ENCODE measurements around the gene KNOP1.

The KNOP1 gene, protein sequence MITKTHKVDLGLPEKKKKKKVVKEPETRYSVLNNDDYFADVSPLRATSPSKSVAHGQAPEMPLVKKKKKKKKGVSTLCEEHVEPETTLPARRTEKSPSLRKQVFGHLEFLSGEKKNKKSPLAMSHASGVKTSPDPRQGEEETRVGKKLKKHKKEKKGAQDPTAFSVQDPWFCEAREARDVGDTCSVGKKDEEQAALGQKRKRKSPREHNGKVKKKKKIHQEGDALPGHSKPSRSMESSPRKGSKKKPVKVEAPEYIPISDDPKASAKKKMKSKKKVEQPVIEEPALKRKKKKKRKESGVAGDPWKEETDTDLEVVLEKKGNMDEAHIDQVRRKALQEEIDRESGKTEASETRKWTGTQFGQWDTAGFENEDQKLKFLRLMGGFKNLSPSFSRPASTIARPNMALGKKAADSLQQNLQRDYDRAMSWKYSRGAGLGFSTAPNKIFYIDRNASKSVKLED

DNA sequence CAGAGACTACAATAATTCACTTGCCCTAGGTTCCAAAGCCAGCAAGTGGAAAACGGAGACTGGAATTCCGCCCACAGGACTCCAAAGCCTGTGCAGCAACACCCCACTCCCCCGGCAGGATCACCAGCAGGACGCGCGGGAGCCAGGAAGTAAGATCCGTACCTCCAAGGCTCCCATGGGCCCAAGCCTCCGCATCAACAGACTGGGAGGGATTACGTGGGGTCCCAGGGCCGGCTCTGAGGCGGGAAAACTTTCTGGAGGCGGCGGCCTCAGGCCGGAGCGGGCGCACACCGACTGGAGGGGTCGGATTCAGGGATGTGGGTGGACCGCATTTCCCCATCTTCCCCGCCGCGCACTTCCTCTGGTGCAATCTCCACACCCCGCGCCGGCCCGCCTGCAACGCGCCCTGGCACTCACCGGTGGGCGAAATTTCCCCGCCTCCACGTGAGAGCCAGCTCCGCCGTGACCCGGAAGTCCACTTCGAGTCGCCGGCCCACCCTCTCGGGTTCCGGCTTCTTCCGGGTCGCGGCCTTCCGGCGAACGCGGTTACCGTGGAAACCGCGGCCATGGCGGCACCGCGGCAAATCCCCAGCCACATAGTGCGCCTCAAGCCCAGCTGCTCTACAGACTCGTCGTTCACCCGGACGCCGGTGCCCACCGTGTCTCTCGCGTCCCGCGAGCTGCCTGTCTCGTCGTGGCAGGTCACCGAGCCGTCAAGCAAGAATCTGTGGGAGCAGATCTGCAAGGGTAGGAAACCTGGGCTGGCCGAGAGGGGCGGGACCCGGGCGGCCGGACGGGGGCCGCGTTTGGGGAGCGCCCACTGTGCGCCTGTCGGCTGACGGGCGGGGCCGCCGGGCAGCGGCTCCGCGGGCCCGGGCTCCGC lies at the start of gene KNOP1, which contains the start of gene IQCK:
KNOP1 (minus strand) TSS at position 487 of the 883 bp plus-strand sequence. CDS start 3,192 bp downstream, outside the sequence.
IQCK (plus strand) TSS at position 531 of the 883 bp plus-strand sequence; CDS start at position 567, 36 bp downstream.
- peak; percentile 90 for DNase-seq

DNA sequence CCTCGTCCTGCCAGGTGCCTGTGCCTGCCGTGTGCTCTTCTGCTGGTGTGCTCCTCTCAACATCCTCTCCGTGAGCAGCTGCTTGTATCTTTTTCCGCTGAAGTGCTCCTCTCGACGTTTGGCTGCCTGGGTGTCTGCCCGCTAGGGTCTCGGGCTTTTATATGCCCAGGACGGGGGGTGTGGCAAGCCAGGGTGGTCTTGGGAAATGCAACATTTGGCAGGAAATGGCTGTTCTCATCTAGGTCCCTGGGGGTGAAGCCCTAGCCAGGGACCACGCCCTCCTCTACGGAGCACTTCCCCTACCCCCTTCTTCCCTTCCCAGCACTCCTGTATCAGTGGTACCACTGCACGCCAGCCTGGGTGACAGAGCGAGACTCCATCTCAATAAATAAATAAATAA lies 49.5 kb upstream of the KNOP1 start:
- DNase-seq, result no peak

DNA sequence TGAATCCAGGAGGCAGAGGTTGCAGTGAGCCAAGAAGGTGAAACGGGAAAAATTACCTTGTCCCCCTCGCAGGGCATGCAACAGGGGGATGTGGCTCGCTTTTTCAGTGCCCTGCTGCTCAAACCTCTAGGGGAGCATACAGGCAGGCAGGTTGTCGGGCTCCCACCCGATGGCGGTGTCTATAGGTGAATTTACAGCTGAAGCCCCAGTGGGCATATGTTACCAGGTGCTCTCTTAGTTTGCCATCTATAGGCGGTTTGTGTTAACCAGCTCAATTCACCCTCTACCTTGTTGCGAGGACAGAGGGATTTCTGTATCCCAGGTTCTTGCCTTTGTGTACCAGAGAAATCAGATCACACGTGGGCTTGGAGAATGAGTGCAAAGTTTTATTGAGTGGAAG lies 49.0 kb upstream of the KNOP1 start:
- no peak for DNase-seq

DNA sequence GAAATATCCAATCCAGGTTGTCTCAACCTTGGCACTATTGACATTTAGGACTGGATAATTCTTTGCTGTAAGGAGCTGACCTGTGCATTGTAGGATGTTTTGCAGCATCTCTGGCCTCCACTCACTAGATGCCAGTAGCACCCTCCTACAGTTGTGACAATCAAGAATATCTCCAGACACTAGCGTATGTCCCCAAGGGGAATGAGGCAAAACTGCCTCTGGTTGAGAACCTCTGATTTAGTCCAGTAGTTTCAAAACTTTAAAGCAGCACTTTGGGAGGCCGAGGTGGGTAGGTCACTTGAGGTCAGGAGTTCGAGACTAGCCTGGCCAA lies 48.5 kb upstream of the KNOP1 start:
- DNase-seq, result no peak

DNA sequence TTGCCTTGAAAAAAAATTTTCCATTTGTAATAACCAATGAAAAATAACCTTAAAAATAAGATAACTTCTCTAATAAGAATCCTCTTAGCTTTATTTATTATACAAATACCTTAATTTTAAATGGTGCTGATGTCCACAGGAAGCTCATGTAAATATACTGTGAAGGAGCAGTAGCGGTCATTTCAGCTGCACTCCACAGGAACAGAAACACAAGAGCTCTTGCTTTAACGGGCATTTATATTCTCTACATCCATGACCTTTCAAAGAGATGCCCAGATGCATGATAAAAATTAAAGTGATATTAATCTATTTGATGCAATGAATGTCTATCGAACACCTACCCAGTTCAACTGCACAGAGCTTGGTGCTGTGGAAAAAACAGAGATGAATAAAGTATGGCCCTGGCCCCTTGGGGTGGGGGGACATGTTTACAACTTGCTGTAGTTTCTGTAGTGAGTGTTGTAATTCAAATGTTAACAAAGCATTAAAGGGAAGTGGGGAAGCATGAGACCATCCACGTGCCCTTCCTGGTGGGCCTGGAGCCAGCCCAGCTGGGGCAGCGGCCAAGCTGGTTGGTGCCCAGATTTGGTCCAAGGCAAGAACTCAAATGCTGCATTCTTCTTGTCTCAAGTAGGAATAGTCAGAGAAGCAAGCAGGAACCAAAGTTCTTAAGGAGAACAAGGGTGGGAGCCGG lies 48.0 kb upstream of the KNOP1 start:
- no peak for DNase-seq

DNA sequence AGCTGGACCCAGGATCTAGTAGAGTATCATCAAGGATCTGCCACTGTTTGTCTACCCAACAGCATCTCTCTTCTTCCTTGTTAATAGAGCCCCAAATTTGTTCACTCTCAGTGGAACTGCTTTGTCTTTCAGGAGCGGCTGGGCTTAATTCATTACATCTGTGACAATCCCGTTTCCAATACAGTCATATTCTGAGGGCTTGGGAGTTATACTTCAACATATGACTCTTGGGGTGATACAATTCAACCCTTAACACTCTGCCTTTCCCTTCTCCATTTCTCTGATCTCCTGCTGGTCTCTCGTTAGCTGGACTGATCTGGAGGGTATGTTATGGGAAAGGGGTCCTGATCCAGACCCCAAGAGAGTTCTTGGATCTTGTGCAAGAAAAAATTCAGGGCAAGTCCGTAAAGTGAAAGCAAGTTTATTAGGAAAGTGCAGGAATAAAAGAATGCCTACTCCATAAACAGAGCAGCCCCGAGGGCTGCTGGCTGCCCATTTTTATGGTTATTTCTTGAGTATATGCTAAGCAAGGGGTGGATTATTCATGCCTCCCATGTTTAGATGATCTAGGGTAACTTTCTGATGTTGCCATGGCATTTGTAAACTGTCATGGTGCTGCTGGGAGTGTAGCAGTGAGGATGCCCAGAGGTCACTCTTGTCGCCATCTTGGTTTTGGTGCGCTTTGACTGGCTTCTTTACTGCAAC lies 42.5 kb upstream of the KNOP1 start:
- DNase-seq, result no peak

DNA sequence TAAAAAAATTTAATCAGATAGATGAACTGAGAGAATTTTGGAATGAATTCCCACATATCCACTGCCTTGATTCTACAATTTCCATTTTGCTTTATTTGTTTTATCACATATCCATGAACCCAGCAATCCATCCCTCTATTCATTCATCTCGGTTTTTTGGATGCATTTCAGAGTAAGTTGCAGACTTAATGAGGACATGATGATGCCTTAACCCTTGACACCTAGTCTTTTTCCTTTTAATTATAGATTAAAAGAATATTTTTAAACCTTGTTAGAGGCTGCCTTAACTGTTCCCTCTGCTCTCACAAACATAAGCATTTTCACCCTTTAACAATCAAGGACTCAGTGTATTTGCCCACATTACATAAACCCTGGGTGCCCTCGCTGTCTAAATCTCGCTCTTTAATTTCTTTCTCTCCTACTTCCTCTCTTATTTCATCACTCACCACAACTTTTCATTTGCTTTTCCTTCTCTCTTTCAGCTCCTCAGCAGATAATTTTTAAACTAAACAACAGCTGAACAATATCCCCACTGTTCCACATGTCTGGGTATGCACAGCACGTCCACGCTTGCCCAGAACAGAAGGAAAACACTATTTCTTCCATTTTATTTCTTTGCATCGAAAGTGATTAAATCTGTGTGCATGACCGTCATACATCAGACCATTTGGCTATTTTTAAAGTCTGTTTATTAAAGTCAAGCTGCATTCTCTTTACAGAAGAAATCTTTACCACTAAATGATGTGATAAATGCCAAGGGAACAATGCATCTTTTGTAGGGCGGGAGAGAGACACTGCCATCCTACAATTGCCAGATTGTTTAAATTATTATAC lies 40.0 kb upstream of the KNOP1 start:
- DNase-seq, result no peak

DNA sequence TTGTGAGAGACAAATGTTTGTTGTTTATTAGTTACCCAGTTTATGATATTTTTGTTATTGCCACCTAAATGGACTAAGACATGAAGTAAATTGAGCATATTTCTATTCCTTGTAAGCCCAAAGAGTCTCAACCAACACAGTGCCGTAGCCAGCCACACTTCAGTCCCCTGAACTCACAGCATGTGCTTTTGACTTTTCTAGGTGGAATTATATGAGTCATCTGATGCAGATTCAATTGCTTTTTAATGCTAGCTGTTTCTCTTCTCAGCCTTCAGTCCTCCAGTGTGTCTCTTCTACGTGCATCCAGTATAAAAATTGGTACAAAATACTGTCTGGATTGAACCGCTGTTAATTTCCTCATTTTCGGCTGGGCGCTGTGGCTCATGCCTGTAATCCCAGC lies 39.0 kb upstream of the KNOP1 start:
- DNase-seq, result no peak

DNA sequence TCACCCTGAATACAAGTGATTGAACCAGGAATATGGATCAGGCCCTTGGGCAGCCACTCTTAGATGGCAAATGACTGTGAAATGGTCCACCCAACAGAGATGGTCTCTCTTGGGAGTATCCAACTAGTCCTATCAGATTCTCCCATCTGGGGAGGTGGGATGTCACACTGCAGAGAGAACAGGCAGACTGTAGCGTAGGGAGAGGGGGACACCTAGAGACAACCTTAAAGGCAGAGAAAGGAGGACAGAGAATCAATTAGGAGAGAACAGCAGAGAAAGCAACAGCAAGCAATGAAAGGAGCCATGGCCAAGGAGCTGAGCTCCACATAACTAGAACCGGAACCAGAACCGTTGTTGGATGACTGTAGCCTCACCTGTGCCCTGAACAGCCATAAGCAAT lies 37.2 kb upstream of the KNOP1 start:
- DNase-seq, result no peak

DNA sequence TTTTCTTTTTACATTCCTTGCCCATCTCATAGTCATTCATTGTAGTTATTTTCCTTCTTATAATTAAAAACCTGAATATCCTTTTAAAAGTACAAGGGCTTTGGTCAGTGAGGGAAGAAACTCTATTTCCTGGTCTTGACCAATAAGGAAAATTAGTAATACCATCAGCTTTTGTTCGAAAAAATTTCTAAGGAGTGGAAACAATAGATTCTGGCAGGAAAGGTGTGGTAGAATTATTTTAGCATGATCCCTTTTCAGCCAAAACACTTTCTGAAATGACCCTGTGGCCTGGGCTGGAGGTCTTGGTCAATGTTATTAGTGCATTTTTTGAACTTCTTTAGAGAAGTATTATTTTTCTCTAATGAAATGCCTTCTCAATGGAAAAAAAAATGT lies 36.6 kb upstream of the KNOP1 start:
- no peak for DNase-seq

DNA sequence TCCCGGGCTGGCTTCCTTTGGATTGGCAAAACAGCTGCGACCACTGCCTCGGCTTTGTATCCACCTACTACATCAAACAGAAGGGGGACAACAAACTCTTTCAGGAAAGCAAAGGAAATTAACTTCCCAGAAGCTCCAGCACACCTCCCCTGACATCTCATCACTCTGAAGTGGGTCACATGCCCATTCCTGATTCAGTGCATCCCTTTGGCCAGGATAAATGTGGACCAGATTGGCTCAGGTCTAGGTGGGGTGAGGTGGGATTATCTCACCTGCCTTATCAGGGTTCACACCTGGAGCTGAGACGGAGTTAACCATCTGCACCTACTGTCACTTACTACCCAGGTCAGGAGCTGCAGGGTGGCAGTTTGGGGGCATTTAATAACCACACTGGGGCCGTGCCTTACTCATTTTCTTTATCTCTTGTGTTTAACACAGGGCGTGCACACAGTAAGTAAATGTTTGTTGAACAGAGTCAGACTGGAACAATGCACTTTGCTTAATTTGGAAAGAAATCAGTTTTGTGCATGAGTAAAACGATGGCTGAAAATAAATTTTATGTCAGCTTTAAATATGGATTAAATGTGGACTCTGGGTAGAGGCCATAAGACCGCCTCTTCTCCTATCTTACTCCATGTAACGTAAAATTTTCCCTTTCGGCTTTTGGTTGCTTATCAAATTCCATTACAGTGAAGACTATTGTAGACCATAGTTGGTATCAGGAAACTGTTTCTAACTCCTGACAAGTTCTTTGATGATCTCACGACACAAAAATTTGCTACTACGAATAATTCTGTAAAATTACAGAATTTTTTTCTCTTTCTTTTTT lies 36.0 kb upstream of the KNOP1 start:
- no peak for DNase-seq

DNA sequence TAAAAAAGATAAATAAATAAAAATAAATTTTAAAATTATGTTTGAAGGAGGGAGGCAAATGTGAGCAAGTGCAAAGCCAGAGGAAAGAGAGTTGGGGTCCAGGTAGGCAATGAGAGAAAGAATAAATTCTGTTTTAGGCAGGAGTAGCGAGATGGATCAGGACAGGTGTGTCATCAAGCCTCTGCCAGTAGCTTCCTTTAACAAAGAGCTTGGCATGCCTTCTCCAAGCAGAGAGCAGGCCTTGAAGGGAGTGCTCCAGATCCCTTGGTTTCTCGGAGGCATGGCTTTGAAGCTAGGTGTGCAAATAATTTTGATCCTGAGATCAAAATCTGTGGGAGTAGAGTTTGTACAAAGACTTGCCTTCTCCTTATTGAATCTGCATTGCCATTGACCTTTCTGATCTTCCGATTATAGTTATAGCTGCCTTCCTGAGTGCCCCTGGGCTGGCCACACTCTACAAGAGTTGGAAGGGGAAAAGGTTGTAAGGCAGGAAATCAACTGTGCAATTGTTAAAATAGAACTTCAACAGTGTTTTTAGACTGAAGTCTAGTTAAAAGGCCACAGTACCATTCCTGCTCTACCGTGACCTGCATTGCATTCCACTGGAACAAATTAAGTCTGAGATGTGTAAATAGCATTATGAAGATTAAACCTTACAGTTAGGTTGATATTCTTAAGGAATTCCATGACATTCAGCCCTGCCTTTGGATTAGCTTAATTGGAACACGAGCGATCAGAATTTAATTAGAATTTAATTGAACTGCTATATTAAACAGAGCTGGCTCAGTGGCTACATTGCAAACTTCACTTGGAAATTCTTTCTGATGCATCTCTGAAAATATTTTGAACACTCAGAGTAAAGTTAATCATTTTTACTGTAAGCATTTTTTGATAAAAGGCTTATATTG lies 33.7 kb upstream of the KNOP1 start:
- DNase-seq, result no peak

DNA sequence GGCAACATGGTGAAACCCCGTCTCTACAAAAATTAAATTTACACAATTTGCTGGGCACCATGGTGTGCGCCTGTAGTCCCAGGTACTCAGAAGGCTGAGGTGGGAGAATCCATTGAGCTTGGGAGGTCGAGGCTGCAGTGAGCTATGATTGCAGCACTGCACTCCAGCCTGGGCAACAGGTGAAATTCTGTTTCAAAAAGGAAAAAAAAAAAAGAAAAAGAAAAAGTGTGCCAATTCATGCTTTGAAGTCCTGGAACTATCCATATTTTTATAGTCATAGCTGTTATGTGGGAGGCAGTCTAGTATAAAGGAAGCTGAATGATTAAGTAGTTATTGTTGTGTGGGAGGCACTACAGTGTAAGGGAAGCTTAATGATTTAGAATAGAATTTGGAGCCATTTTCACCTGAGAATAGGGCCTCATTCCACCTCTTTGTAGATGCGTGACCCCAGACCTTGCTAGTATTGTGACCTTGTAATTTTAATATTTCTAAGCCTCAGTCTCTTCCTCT lies 31.6 kb upstream of the KNOP1 start:
- no peak for DNase-seq

DNA sequence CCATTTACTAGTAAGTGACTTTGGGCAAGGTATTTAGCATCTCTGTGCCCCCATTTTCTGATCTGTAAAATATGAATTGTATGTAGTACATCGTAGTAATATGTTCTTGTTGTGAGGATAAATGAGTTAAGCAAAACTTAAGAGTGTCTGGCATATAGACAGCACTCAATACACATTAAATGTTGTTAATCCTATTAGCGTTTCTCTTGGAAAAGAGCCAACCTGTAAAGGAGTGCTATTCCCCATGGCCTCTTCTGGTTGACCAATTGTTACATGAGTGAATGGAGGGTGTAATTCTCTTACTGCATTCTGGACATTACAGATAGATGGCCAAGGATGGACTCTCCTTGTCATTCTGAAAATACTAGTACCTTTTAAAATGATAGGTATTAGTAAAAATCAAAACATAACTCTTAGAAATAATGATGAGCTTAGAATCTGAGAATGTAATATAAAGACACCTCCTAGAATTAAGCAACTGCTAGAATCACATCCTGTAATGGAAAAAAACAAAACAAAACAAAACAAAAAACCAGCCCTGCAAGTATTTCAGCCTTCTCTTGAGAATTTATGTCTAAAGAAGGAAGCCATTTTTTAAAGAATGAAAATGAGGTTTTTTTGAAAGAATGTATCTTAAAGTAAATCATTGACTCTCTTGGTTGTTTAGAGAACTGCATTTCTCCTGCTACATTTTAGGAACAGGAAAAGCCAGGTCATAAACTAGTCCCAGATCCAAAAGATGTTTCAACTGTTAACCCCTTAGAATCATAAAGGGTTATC lies 30.6 kb upstream of the KNOP1 start:
- DNase-seq, result no peak

DNA sequence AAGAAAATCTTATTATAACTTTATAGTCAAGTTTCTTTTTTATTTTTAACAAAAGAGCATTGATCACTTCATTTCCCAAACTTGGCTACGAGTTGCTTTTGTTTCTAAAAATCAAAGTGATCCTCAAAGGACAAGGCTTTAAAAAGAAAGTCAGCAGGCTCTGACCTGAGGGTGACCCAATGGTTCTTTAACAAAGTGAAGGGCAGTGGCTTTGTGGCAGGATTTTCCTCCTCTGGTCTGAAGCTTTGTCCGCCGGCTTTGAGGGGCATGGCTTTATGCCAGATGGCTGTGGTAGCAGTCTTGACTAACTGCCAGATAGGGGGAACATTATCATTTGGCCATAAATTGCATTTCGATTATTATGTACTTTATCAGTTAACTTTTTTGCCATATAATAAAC lies 28.5 kb upstream of the KNOP1 start:
- no peak for DNase-seq

DNA sequence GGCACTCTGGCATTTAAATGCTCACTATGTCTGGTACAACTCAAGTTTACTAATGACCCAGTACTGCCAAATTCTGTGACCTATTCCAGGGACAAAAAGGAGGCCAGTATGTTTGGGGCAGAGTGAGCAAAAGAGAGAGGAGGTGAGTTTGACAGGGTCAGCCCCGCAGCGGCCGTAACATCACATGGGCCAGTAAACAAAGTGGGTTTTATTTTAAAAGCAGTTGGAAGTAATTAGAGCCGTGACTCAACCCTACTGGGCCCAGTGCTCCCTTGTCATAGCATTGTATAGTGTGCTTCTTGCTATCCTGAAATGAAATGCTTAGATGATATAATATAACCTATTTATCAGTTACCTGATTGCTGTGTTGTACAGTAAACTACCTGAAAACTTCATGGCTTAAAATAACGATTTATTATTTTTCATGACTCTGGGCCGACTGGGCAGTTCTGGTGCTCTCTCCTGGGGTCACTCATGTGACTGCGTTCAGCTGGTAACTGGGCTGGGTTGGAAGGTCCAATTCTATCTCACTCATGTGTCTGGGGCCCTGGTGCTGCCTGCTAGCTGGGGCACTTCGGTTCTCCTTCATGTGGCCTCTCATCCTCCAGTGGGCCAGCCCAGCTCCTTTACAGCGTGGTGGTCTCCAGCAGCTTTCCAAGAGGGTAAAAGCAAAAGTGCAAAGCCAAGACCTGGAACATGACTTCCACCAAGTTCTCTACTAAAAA lies 27.4 kb upstream of the KNOP1 start:
- DNase-seq, result no peak

DNA sequence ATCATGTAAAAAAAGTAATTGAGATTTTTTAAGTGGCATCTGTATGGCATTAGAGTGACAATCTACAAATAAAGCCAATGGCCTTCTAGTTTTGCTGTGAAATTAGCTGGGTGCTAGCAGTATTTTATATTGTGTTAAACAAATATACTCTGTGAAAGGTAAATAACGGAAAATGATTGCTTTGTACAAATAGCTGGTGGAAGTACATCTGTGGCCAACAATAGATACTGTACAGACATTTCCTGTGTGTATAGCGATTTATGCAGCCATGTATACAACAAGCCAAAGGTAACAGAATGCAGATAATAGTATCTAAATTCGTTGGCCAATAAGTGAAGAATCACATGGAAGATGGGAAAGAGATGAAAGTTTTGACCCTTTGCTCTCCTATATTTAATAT lies 26.6 kb upstream of the KNOP1 start:
- DNase-seq, result no peak

DNA sequence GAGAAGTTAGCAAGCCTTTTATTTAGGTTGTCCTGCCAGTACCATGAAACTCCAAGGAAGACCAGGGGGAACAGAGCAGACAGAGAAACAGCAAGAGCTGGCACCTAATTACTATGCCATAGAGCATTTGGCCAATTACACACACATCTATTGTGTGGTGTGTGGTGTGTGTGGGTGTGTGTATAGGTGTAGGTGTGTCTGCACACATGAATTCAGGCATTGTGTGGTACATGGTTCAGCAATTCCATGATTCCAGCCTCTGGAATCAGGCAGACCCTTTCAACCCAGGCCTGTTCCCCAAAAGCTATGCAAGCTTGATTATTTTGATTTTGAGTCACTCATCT lies 25.8 kb upstream of the KNOP1 start:
- DNase-seq, result no peak

Data from stimulated activated CD8-positive, alpha-beta memory T cell treated with anti-CD3 and anti-CD28 coated beads, Interleukin-4, amount 100 ng/mL, for 48 hours (primary cell).